Erythroblast (primary cell): Measurements from ENCODE around the gene INTS15.

Experiments used
- DNase-seq, 2 experiments: peaks; one replicate each; lab custom pipeline; 2025; lab: John Stamatoyannopoulos, UW
- GATA1 ChIP-seq: IDR thresholded peaks from 2 replicates; pipeline ENCODE4 v1.6.1; 2011; ENCODE audit warnings: low read depth, mild to moderate bottlenecking, control low read depth, low read length, moderate library complexity
- POLR2A ChIP-seq: IDR thresholded peaks from 2 replicates; pipeline ENCODE4 v1.6.1; 2011; ENCODE audit warnings: mild to moderate bottlenecking, low read length

Gene INTS15

GRCh38 chr7:6636741-6637543 is 47.1 kb downstream of the INTS15 start, which contains the start of gene ZNF316:
TSS of gene ZNF316 (plus strand) at chr7:6637318. CDS start at chr7:6642410, 5,092 bp downstream.
- DNase-seq, result peak; percentile 66 to 78
- TF ChIP-seq POLR2A, result peak; percentile 27
- TF ChIP-seq GATA1, result no peak

GRCh38 chr7:6637544-6638229 is 47.9 kb downstream of the INTS15 start:
- peak; percentile 71 to 72 for DNase-seq
- TF ChIP-seq GATA1 (no peak), POLR2A (no peak)

DNA sequence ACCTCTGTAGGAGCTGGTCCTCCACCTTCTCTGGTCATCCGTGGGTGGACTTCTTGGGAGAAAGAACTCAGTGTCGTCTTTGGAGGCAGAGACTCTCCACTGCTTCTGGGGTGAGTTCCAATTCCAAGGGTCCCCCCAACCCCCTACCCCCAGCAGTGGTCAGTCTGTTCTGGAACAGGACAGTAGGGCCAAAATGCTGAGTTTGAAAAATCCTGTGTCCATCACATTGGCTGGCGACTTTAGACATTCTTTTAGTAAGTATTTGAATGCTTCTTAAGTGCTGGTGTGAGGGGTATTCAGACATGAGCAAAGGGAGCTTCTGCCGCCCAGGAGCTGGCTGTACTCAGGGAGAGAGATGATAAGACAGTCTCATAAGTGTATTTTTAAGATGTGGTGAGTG is 49.2 kb downstream of the INTS15 start:
- no peak for TF ChIP-seq POLR2A
- no peak for TF ChIP-seq GATA1
- DNase-seq, result no peak

GRCh38 chr7:6639627-6640026 is 49.8 kb downstream of the INTS15 start:
- TF ChIP-seq GATA1 (no peak), POLR2A (no peak)
- no peak for DNase-seq

DNA sequence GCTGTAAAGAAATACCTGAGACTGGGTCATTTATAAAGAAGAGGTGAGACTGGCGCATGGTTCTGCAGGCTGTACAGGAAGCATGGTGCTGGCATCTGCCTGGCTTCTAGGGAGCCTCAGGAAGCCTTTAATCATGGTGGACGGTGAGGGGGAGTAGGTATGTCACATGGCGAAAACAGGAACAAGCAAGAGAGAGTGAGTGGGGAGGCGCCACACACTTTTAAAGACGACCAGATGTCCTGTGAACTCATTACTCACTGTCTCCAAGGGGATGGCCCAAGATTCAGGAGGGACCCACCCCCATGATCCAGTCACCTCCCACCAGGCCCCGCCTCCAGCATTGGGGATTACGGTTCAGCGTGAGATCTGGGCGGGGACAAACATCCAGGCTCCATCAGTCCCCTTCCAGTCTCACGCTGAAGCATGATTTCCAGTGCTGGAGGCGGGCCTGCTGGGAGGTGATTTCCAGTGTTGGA is 50.5 kb downstream of the INTS15 start:
- DNase-seq, result peak; percentile 39 to 51
- no peak for TF ChIP-seq POLR2A
- no peak for TF ChIP-seq GATA1

GRCh38 chr7:6641305-6642035 is 51.6 kb downstream of the INTS15 start:
- DNase-seq, result no peak
- TF ChIP-seq POLR2A (no peak), GATA1 (no peak)

DNA sequence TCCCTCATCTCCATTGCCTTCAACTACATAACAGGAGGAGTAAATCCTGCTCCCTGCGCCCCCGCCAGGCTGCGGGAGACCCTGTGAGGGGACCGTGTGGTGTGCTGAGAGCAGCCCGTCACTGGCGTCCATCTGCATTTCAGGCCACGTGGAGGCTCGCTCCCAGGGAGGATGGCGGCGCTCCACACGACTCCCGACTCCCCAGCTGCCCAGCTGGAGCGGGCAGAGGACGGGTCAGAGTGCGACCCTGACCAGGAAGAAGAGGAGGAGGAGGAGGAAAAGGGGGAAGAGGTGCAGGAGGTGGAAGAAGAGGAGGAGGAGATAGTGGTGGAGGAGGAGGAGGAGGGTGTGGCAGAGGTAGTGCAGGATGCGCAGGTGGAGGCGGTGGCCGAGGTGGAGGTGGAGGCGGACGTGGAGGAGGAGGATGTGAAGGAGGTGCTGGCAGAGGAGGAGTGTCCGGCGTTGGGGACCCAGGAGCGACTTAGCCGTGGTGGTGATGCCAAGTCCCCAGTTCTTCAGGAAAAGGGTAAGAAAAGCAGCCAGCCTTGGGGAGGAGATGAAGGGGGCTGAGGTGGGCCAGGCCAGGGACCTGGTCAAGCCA is 52.5 kb downstream of the INTS15 start:
- TF ChIP-seq POLR2A (no peak), GATA1 (no peak)
- no peak for DNase-seq

- TF ChIP-seq POLR2A, result no peak
- no peak for TF ChIP-seq GATA1
Observed at GRCh38 chr7:6642861-6643640, 53.2 kb downstream of the INTS15 start.

GRCh38 chr7:6643915-6644625 is 54.2 kb downstream of the INTS15 start:
- DNase-seq, result no peak
- TF ChIP-seq POLR2A (no peak), GATA1 (no peak)

More at GRCh38 chr7:6642861-6643640, 53.2 kb downstream of the INTS15 start:
- no peak for DNase-seq

GRCh38 chr7:6644728-6645127 is 54.9 kb downstream of the INTS15 start:
- DNase-seq, result no peak
- TF ChIP-seq POLR2A (no peak), GATA1 (no peak)

- no peak for DNase-seq
- TF ChIP-seq POLR2A, result no peak
- TF ChIP-seq GATA1, result no peak
Observed at GRCh38 chr7:6646465-6646864, 56.6 kb downstream of the INTS15 start.

DNA sequence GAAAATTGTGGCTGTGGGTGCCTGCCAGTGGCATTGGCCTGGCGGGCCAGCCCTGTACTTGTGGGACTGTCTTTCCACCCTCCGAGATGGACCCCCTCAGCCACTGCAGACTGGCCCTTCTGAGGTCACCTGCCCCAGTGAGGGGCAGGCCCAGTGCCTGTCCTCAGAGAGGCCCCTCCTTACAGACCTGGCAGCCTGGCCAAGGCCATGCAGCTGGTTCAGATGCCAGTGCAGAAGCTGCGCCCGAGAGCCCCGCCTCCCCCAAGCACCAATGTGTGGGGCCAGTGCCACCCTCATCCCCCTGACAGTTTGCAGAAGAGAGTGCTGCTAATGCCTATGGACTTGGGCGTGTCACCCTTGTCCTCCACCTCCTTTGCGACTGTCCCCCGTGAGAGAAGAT is 57.3 kb downstream of the INTS15 start:
- no peak for DNase-seq
- no peak for TF ChIP-seq POLR2A
- TF ChIP-seq GATA1, result no peak

DNA sequence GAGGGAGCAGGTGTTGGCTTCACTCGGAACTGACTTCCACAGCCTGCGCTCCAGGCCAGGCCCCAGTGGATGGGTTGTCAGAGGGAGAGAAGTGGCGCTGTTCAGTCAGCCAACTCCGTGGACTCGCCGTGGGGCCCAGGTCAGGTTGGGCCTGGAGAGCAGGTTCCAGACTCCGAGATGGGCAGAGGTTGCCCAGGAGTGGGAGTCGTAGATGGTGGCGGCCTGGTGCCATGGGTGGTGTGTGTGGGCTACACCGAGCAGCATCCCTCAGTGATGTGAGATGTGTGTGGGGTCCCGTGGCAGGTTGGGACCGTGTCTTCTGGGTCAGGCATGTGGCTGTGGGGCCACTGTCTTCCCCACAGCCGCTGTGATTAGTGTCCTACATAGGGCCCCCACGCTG is 57.7 kb downstream of the INTS15 start:
- TF ChIP-seq POLR2A (no peak), GATA1 (no peak)
- DNase-seq, result no peak
